HepG2 (cell line): Measurements from ENCODE around the gene SLC4A11. TPM values are rescaled to one million over a fixed set of nuclear protein-coding genes. Genes with fewer than 3 reads are reported as not detected.

Source experiments
- ATAC-seq: fragments of 200-7000 bp; cut with Tn5 transposase; 3 replicates; pipeline ENCODE4 v1.9.1; 2020; ENCODE audit warnings: mild to moderate bottlenecking, moderate library complexity
- BruUV-seq: library from RNA; stranded (reverse); fragments of 400-500 nt; replicated peaks from 2 replicates; lab custom pipeline; 2021; lab: Mats Ljungman, UMichigan
- CTCF ChIA-PET: fragments of 300-600 bp; formaldehyde crosslinking; extraction: SDS; loops from one replicate; lab custom pipeline; 2021; ENCODE audit warnings: low total read pairs, inconsistent platforms, low intra/inter-chr PET ratio; lab: Yijun Ruan, JAX
- POLR2A ChIA-PET: fragments of 350-600 bp; sonication (Branson Sonifier 250); formaldehyde crosslinking; loops from one replicate; lab custom pipeline; 2020; ENCODE audit warnings: antibody characterized with exemption, inconsistent platforms; lab: Yijun Ruan, JAX
- DNase-seq: peaks from one replicate; pipeline ENCODE4 v3.0.0-alpha.2; 2015; ENCODE audit warnings: low spot score
- FAIRE-seq: peaks from 3 replicates; lab custom pipeline; 2011; peaks lifted over from hg19 to GRCh38; lab: Jason Lieb, UNC
- H2AFZ ChIP-seq: one replicate; pipeline ENCODE4 v1.6.1; 2011; ENCODE audit warnings: low read length, inconsistent platforms
- H3K27ac ChIP-seq: fragments of 300-600 bp; 3 replicates; pipeline ENCODE4 v1.8.0; 2011; ENCODE audit warnings: mixed run types, mild to moderate bottlenecking, mixed read lengths, low read length, inconsistent platforms; ENCODE audit not compliant: insufficient read depth; ENCODE audit errors: extremely low read length
- H3K27me3 ChIP-seq, 2 experiments: fragments of 200-600 bp in 1 of 2; 2 replicates in 1 of 2; 3 replicates in 1 of 2; pipeline versions ENCODE4 v1.6.0 to v1.8.0; 2011; ENCODE audit warnings: low read length in 2 of 2, mild to moderate bottlenecking in 2 of 2, moderate library complexity in 2 of 2, inconsistent platforms in 1 of 2; ENCODE audit not compliant: insufficient read depth in 2 of 2, control insufficient read depth in 1 of 2
- H3K36me3 ChIP-seq, 2 experiments: fragments of 200-600 bp in 1 of 2; replicated peaks in 1 of 2; 2 replicates in 1 of 2; 3 replicates in 1 of 2; pipeline versions ENCODE4 v1.5.1 to v1.8.0; 2011; ENCODE audit warnings: low read length in 2 of 2, inconsistent platforms in 1 of 2; ENCODE audit not compliant: insufficient read depth in 2 of 2, control insufficient read depth in 1 of 2
- H3K4me1 ChIP-seq: 2 replicates; pipeline ENCODE4 v1.5.1; 2012; ENCODE audit warnings: low read length, inconsistent platforms; ENCODE audit not compliant: insufficient read depth
- H3K4me2 ChIP-seq: 2 replicates; pipeline ENCODE4 v1.6.0; 2011; ENCODE audit warnings: low read depth, low read length, inconsistent platforms
- H3K4me3 ChIP-seq, 3 experiments: fragments of 200-600 bp in 1 of 3; sonication (generic), shearing (Covaris generic) in 1 of 3; replicated peaks in 1 of 3; 2 replicates each; pipeline ENCODE4 v1.5.1; 2011 to 2016; ENCODE audit warnings: low read length in 3 of 3, inconsistent platforms in 2 of 3, low read depth in 2 of 3, mild to moderate bottlenecking in 2 of 3, control low read depth in 1 of 3, mixed read lengths in 1 of 3; ENCODE audit not compliant: insufficient read depth in 1 of 3
- H3K79me2 ChIP-seq: one replicate; pipeline ENCODE4 v1.6.1; 2011; ENCODE audit warnings: low read length, inconsistent platforms; ENCODE audit not compliant: insufficient read depth
- H3K9ac ChIP-seq: 2 replicates; pipeline ENCODE4 v1.6.0; 2011; ENCODE audit warnings: mild to moderate bottlenecking, low read depth, low read length, inconsistent platforms; ENCODE audit not compliant: insufficient read depth
- H3K9me3 ChIP-seq: 2 replicates; pipeline ENCODE4 v1.5.1; 2012; ENCODE audit warnings: mild to moderate bottlenecking, low read length
- H4K20me1 ChIP-seq: 2 replicates; pipeline ENCODE4 v1.6.0; 2011; ENCODE audit warnings: inconsistent platforms, mild to moderate bottlenecking, low read length, moderate library complexity; ENCODE audit not compliant: insufficient read depth
- BATF2 ChIP-seq: sonication (generic); formaldehyde crosslinking; IDR thresholded peaks from 2 replicates; pipeline ENCODE4 v1.8.0; 2022; ENCODE audit warnings: mild to moderate bottlenecking, missing genetic modification reagents, moderate library complexity
- EED ChIP-seq: sonication (generic); formaldehyde crosslinking; IDR thresholded peaks from 2 replicates; pipeline ENCODE4 v1.5.0; 2020; ENCODE audit warnings: mild to moderate bottlenecking, missing genetic modification reagents
- ELF3 ChIP-seq: IDR thresholded peaks from 2 replicates; pipeline ENCODE4 v1.6.1; 2016; ENCODE audit warnings: missing genetic modification reagents, missing compliant biosample characterization
- GABPB1 ChIP-seq: IDR thresholded peaks from 2 replicates; pipeline ENCODE4 v1.6.1; 2016; ENCODE audit warnings: mild to moderate bottlenecking, missing genetic modification reagents, moderate library complexity, missing compliant biosample characterization
- KAT2B ChIP-seq: fragments of 150-350 bp; IDR thresholded peaks from 2 replicates; pipeline ENCODE4 v1.6.1; 2014; ENCODE audit warnings: low read depth, low read length, borderline replicate concordance
- SNAPC2 ChIP-seq: sonication (generic); formaldehyde crosslinking; IDR thresholded peaks from 2 replicates; pipeline ENCODE4 v1.8.1; 2022; ENCODE audit warnings: mild to moderate bottlenecking, missing genetic modification reagents
- STAT5B ChIP-seq: sonication (generic); formaldehyde crosslinking; IDR thresholded peaks from 2 replicates; pipeline ENCODE4 v1.4.0; 2020; ENCODE audit warnings: missing genetic modification reagents
- WIZ ChIP-seq: sonication (generic); formaldehyde crosslinking; IDR thresholded peaks from 2 replicates; pipeline ENCODE4 v1.5.1; 2020; ENCODE audit warnings: mild to moderate bottlenecking, missing genetic modification reagents
- ZNF276 ChIP-seq: sonication (generic); formaldehyde crosslinking; IDR thresholded peaks from 2 replicates; pipeline ENCODE4 v1.4.0; 2020; ENCODE audit warnings: mild to moderate bottlenecking, low read depth, missing genetic modification reagents
- ZNF33A ChIP-seq: sonication (generic); formaldehyde crosslinking; IDR thresholded peaks from 2 replicates; pipeline ENCODE4 v1.5.1; 2020; ENCODE audit warnings: missing genetic modification reagents, mild to moderate bottlenecking, moderate library complexity, borderline replicate concordance
- ZNF572 ChIP-seq: sonication (generic); formaldehyde crosslinking; IDR thresholded peaks from 2 replicates; pipeline ENCODE4 v1.5.1; 2020; ENCODE audit warnings: mild to moderate bottlenecking, missing genetic modification reagents
- ZNF768 ChIP-seq: sonication (generic); formaldehyde crosslinking; IDR thresholded peaks from 2 replicates; pipeline ENCODE4 v1.4.0; 2020; ENCODE audit warnings: missing genetic modification reagents
- WGBS: methylation state at CpG from one replicate; pipeline ENCODE4 v1.1.6; 2017; ENCODE audit warnings: low lambda C conversion rate; 5-methylcytosine and 5-hydroxymethylcytosine counted together
- in situ Hi-C: cut with HindIII; loops from 2 replicates; pipeline ENCODE4 v1.10.0; 2017; ENCODE audit warnings: low pct_unique_long_range_greater_than_20kb; ENCODE audit not compliant: extremely low pct_ligation_motif_present
- intact Hi-C: fragments of 100-400 bp; cut with micrococcal nuclease; formaldehyde crosslinking; loops from one replicate; pipeline ENCODE4 v1.10.0; 2022; ENCODE audit not compliant: unreplicated experiment
- polyA plus RNA-seq, 8 experiments: library from polyadenylated mRNA; depleted of rRNA in 3 of 8; stranded (reverse) in 7 of 8; unstranded in 1 of 8; fragments of >200 nt; fragmentation: Illumina TruSeq in 4 of 8; extraction: Trizol in 4 of 8; gene quantifications; 2 replicates each; pipeline versions ENCODE4 v1.2.1 to v1.2.3, GENCODE V29; 2011 to 2016; ENCODE audit warnings: low read depth in 4 of 8, missing spikeins in 1 of 8, mixed read lengths in 1 of 8; ENCODE audit not compliant: insufficient read depth in 1 of 8
- total RNA-seq, 5 experiments: library from RNA; depleted of rRNA; stranded (reverse); fragments of >200 nt; fragmentation: Illumina TruSeq; extraction: Trizol; gene quantifications; 2 replicates each; pipeline ENCODE4 v1.2.3, GENCODE V29; 2016; ENCODE audit warnings: low read depth in 1 of 5
- TF ChIP-seq, protein P1 (sequence below): IDR thresholded peaks from 2 replicates; pipeline ENCODE4 v1.6.1; 2016; ENCODE audit warnings: missing compliant biosample characterization, missing genetic modification reagents, borderline replicate concordance
- TF ChIP-seq, protein P2 (sequence below): sonication (generic); formaldehyde crosslinking; IDR thresholded peaks from 2 replicates; pipeline ENCODE4 v1.5.1; 2020; ENCODE audit warnings: mild to moderate bottlenecking, missing genetic modification reagents, moderate library complexity

The SLC4A11 gene
- total and polyA plus RNA-seq, 2 of the 13 experiments (the other 11 are each of a cell fraction or from before 2014, with no cell fraction given): 3.9 to 27.0 TPM

GRCh38 chr20:3227936-3228749, 10.8 kb downstream of the SLC4A11 start (continued):
- TF ChIP-seq ZNF572 (CRISPR knock-in tag) (0 out of 2 replicates have a peak, but pooled peaks have one; percentile 6), ELF3 (CRISPR knock-in tag) (no peak), SNAPC2 (no peak), ZNF33A (no peak), ZNF276 (no peak), GABPB1 (CRISPR knock-in tag) (0 out of 2 replicates have a peak, but pooled peaks have one; percentile 19)
- TF ChIP-seq, protein P1, sequence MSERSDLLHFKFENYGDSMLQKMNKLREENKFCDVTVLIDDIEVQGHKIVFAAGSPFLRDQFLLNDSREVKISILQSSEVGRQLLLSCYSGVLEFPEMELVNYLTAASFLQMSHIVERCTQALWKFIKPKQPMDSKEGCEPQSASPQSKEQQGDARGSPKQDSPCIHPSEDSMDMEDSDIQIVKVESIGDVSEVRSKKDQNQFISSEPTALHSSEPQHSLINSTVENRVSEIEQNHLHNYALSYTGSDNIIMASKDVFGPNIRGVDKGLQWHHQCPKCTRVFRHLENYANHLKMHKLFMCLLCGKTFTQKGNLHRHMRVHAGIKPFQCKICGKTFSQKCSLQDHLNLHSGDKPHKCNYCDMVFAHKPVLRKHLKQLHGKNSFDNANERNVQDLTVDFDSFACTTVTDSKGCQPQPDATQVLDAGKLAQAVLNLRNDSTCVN (CRISPR knock-in tag): no peak

GRCh38 chr20:3227506-3227905, 11.5 kb downstream of the SLC4A11 start:
- Histone ChIP-seq H3K4me3 (no peak overlapping the region), H3K9me3 (no peaks in the 10 kb centered on the region), H3K27me3 (no peaks in the 10 kb centered on the region), H2AFZ (no peak overlapping the region), H4K20me1 (no peaks in the 10 kb centered on the region), H3K9ac (no peak overlapping the region), H3K4me2 (no peak overlapping the region), H3K36me3 (peaks cover 0 to 17% of the 10 kb centered on the region in 2 experiments; a peak in 3 of 5 replicates), H3K27ac (no peak overlapping the region), H3K79me2 (no peaks in the 10 kb centered on the region), H3K4me1 (peaks cover 65% of the 10 kb centered on the region)
- ATAC-seq (no peak), FAIRE-seq (no peak), DNase-seq (no peak)
- intact Hi-C loops: no loop called here
- 99% methylated on average over 6 of the region's 7 CpGs for WGBS
- ChIA-PET POLR2A (interaction anchor here (1.0 kb wide), 1 partner anchor 18 kb away, joined by 3 read pairs; the partner anchor contains the start of gene ITPA), CTCF (no interaction called here)
- in situ Hi-C loops: no loop called here
- BruUV-seq: no TSS peak
- TF ChIP-seq STAT5B (CRISPR knock-in tag): no peak
- peak; percentile 14; the same call in 1 of the 2 replicates for TF ChIP-seq BATF2 (CRISPR knock-in tag)
- peak; percentile 13; the same call in 1 of the 2 replicates for TF ChIP-seq ZNF768 (CRISPR knock-in tag)
- TF ChIP-seq, protein P2, sequence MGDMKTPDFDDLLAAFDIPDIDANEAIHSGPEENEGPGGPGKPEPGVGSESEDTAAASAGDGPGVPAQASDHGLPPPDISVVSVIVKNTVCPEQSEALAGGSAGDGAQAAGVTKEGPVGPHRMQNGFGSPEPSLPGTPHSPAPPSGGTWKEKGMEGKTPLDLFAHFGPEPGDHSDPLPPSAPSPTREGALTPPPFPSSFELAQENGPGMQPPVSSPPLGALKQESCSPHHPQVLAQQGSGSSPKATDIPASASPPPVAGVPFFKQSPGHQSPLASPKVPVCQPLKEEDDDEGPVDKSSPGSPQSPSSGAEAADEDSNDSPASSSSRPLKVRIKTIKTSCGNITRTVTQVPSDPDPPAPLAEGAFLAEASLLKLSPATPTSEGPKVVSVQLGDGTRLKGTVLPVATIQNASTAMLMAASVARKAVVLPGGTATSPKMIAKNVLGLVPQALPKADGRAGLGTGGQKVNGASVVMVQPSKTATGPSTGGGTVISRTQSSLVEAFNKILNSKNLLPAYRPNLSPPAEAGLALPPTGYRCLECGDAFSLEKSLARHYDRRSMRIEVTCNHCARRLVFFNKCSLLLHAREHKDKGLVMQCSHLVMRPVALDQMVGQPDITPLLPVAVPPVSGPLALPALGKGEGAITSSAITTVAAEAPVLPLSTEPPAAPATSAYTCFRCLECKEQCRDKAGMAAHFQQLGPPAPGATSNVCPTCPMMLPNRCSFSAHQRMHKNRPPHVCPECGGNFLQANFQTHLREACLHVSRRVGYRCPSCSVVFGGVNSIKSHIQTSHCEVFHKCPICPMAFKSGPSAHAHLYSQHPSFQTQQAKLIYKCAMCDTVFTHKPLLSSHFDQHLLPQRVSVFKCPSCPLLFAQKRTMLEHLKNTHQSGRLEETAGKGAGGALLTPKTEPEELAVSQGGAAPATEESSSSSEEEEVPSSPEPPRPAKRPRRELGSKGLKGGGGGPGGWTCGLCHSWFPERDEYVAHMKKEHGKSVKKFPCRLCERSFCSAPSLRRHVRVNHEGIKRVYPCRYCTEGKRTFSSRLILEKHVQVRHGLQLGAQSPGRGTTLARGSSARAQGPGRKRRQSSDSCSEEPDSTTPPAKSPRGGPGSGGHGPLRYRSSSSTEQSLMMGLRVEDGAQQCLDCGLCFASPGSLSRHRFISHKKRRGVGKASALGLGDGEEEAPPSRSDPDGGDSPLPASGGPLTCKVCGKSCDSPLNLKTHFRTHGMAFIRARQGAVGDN (CRISPR knock-in tag): no peak
- TF ChIP-seq EED (CRISPR knock-in tag): 0 out of 2 replicates have a peak, but pooled peaks have one; percentile 56
- TF ChIP-seq WIZ: 0 out of 2 replicates have a peak, but pooled peaks have one; percentile 28
- TF ChIP-seq KAT2B: no peak
